Mesendoderm (in vitro differentiated cells): Measurements from ENCODE around the gene SCG5.

ENCODE experiments used
- DNase-seq: peaks from one replicate; pipeline ENCODE4 v3.0.0; 2013
- H2AK5ac ChIP-seq: 2 replicates; pipeline ENCODE4 v1.6.1; 2013; ENCODE audit warnings: low read length, inconsistent platforms
- H2BK120ac ChIP-seq: 2 replicates; pipeline ENCODE4 v1.6.1; 2013; ENCODE audit warnings: low read depth, mild to moderate bottlenecking, low read length, moderate library complexity, mixed read lengths
- H2BK15ac ChIP-seq: replicated peaks from 2 replicates; pipeline ENCODE4 v1.6.1; 2013; ENCODE audit warnings: low read depth, mild to moderate bottlenecking, moderate library complexity
- H2BK5ac ChIP-seq: 2 replicates; pipeline ENCODE4 v1.6.1; 2013; ENCODE audit warnings: low read length, inconsistent platforms
- H3K18ac ChIP-seq: 2 replicates; pipeline ENCODE4 v1.6.1; 2013; ENCODE audit warnings: mild to moderate bottlenecking, low read length, mixed read lengths
- H3K23ac ChIP-seq: one replicate; pipeline ENCODE4 v1.6.1; 2013; ENCODE audit warnings: low read length
- H3K27ac ChIP-seq: 2 replicates; pipeline ENCODE4 v1.5.1; 2013; ENCODE audit warnings: low read depth, mild to moderate bottlenecking, inconsistent platforms, low read length, moderate library complexity
- H3K27me3 ChIP-seq: 2 replicates; pipeline ENCODE4 v1.6.1; 2013; ENCODE audit warnings: low read length, control low read depth, mild to moderate bottlenecking, inconsistent platforms; ENCODE audit not compliant: insufficient read depth, poor library complexity
- H3K36me3 ChIP-seq: 2 replicates; pipeline ENCODE4 v1.6.1; 2013; ENCODE audit warnings: low read length, inconsistent platforms; ENCODE audit not compliant: control insufficient read depth, insufficient read depth
- H3K4ac ChIP-seq: one replicate; pipeline ENCODE4 v1.6.1; 2013; ENCODE audit warnings: low read depth, mild to moderate bottlenecking, low read length, moderate library complexity
- H3K4me1 ChIP-seq: 2 replicates; pipeline ENCODE4 v1.6.1; 2013; ENCODE audit warnings: low read depth, low read length, inconsistent platforms; ENCODE audit not compliant: control insufficient read depth
- H3K4me2 ChIP-seq: 2 replicates; pipeline ENCODE4 v1.6.1; 2013; ENCODE audit warnings: low read length
- H3K4me3 ChIP-seq: 2 replicates; pipeline ENCODE4 v1.5.1; 2013; ENCODE audit warnings: mild to moderate bottlenecking, low read length
- H3K56ac ChIP-seq: one replicate; pipeline ENCODE4 v1.6.1; 2013; ENCODE audit warnings: low read length
- H3K79me1 ChIP-seq: 2 replicates; pipeline ENCODE4 v1.6.1; 2013; ENCODE audit warnings: low read length, inconsistent platforms
- H3K79me2 ChIP-seq: 2 replicates; pipeline ENCODE4 v1.6.1; 2013; ENCODE audit warnings: mild to moderate bottlenecking, low read length; ENCODE audit not compliant: control insufficient read depth, insufficient read depth
- H3K9ac ChIP-seq: 2 replicates; pipeline ENCODE4 v1.6.1; 2013; ENCODE audit warnings: low read length, inconsistent platforms
- H4K5ac ChIP-seq: one replicate; pipeline ENCODE4 v1.6.1; 2013; ENCODE audit warnings: low read length
- H4K8ac ChIP-seq: one replicate; pipeline ENCODE4 v1.6.1; 2013; ENCODE audit warnings: low read depth, mild to moderate bottlenecking, control low read depth, low read length, moderate library complexity
- WGBS: extraction: QIAGEN DNeasy Blood & Tissue Kit; methylation state at CpG from one replicate; pipeline ENCODE4 v1.1.7; 2013; ENCODE audit warnings: low lambda C conversion rate, missing lambda C conversion rate; ENCODE audit not compliant: insufficient coverage; ENCODE audit errors: extremely low coverage; 5-methylcytosine and 5-hydroxymethylcytosine counted together

SCG5 gene

DNA sequence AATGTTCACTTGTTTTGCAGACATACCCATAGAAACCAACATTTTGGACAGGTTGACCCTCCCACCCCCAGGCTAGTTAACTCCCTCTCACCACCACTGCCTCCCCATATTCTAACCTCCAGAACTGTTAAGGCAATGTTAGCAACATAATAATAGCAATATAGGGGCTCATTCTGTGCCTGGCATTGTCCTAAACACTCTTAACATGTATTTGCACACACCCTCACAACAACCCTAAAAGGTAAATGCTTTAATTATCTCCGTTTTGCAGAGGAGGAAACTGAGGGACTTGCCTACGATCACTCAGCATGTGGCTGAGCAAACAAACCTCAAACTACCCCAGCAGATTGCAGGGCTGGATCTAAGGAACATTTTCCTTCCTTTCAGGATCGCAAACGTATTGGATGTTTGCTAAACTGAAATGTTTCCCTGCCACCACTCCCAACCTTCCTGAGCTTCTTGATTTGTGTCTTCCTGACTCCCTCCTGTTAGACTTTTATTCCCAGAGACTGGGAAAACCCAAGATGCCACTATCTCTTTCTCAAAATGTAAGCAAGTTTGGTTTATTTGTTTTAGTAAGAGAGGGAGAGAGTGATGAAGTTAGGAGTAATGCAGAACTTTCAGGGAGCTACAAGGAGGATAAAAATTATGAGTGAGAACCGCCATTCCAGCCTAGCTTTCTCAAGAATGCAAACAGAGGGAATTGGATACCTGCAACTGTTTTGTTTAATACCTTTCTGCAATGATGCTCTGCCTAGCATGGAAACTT lies 1.3 kb downstream of the SCG5 start:
- Histone ChIP-seq H3K4me1 (peaks cover 5% of the 10 kb centered on the region), H3K4me2 (no peak overlapping the region), H3K27ac (no peak overlapping the region), H3K9ac (no peak overlapping the region), H3K23ac (no peak overlapping the region), H3K4me3 (no peak overlapping the region), H2BK5ac (no peak overlapping the region), H2BK120ac (no peak overlapping the region), H3K36me3 (no peaks in the 10 kb centered on the region), H3K79me2 (no peaks in the 10 kb centered on the region), H3K79me1 (no peaks in the 10 kb centered on the region), H3K18ac (no peak overlapping the region), H3K4ac (no peak overlapping the region), H4K5ac (no peak overlapping the region), H2AK5ac (no peak overlapping the region), H3K27me3 (no peaks in the 10 kb centered on the region), H3K56ac (no peak overlapping the region), H2BK15ac (no peak overlapping the region), H4K8ac (no peak overlapping the region)
- WGBS = no CpG with 5 or more reads among the region's 5 CpGs
- DNase-seq = no peak

- Histone ChIP-seq H3K9ac (no peak overlapping the region), H3K36me3 (no peaks in the 10 kb centered on the region), H3K4me1 (peaks cover 5% of the 10 kb centered on the region), H4K8ac (no peak overlapping the region), H2BK5ac (no peak overlapping the region), H3K4me3 (no peak overlapping the region), H3K27ac (no peak overlapping the region), H3K18ac (no peak overlapping the region), H3K56ac (no peak overlapping the region), H3K27me3 (no peaks in the 10 kb centered on the region), H4K5ac (no peak overlapping the region), H3K23ac (no peak overlapping the region), H3K79me2 (no peaks in the 10 kb centered on the region), H2AK5ac (no peak overlapping the region), H3K4ac (no peak overlapping the region), H2BK120ac (no peak overlapping the region), H3K4me2 (no peak overlapping the region), H2BK15ac (no peak overlapping the region), H3K79me1 (no peaks in the 10 kb centered on the region)
- WGBS = no CpG with 5 or more reads among the region's 1 CpG
- no peak for DNase-seq
Measured at GRCh38 chr15:32643907-32644445, 2.5 kb downstream of the SCG5 start.

DNA sequence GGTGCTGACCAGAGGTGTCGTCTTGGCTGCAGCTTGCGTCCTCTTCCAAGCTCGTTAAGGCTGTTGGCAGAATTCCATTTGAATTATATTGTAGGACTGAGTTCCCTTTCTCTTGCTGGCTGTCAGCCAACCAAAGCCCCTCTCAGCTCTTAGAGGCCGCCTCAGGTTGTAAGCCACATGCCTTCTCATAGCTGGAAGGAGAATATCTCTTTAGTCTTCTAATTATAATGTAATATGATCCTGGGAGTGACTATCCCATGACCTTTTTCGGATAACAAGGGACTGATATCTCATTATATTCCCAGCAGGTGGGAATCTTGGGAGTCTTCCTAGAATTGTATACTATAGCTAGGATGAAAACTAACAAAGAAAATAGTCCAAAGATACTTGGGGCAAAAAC lies 4.8 kb downstream of the SCG5 start:
- H3K27ac ChIP-seq = no peak overlapping the region
- no peaks in the 10 kb centered on the region for H3K79me1 ChIP-seq
- H2BK120ac ChIP-seq = no peak overlapping the region
- no peak overlapping the region for H3K18ac ChIP-seq
- no peaks in the 10 kb centered on the region for H3K36me3 ChIP-seq
- H2AK5ac ChIP-seq = no peak overlapping the region
- no CpG with 5 or more reads among the region's 5 CpGs for WGBS
- peak; percentile 46 for DNase-seq
- no peak overlapping the region for H3K4ac ChIP-seq
- H3K4me3 ChIP-seq = no peak overlapping the region
- H3K27me3 ChIP-seq = no peaks in the 10 kb centered on the region
- H3K79me2 ChIP-seq = no peaks in the 10 kb centered on the region
- no peak overlapping the region for H3K4me2 ChIP-seq
- H4K8ac ChIP-seq = no peak overlapping the region
- H2BK5ac ChIP-seq = no peak overlapping the region
- H3K4me1 ChIP-seq = peaks cover 5% of the 10 kb centered on the region
- no peak overlapping the region for H2BK15ac ChIP-seq
- no peak overlapping the region for H4K5ac ChIP-seq
- H3K9ac ChIP-seq = no peak overlapping the region
- no peak overlapping the region for H3K56ac ChIP-seq
- no peak overlapping the region for H3K23ac ChIP-seq

DNA sequence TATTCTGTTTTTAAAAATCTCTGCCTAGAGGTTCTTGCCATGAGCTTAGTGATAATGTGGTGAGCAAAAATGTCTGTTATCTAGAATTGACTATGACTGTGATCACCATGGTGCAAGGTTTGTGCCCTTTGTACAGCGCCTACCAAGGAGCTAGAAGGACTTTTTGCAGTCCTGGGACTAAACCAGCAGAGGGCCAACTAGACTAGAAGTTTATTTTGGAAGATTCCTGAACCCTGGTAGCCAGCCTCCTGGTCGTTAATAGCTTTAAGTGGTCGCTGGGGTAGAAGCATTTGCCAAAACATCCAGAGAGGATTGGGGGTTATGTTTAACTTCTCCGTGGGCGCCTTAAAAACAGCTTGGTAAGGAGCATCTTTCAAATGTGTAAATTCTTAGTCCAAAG lies 7.8 kb downstream of the SCG5 start:
- WGBS = no CpG with 5 or more reads among the region's 5 CpGs
- no peaks in the 10 kb centered on the region for H3K79me2 ChIP-seq
- H2BK120ac ChIP-seq = no peak overlapping the region
- H2BK15ac ChIP-seq = no peak overlapping the region
- H3K4me1 ChIP-seq = peaks cover 10% of the 10 kb centered on the region
- DNase-seq = peak; percentile 69
- no peak overlapping the region for H3K18ac ChIP-seq
- no peak overlapping the region for H3K23ac ChIP-seq
- no peaks in the 10 kb centered on the region for H3K27me3 ChIP-seq
- H3K56ac ChIP-seq = no peak overlapping the region
- no peak overlapping the region for H2BK5ac ChIP-seq
- H3K9ac ChIP-seq = no peak overlapping the region
- H3K4ac ChIP-seq = no peak overlapping the region
- no peak overlapping the region for H3K4me3 ChIP-seq
- H3K79me1 ChIP-seq = no peaks in the 10 kb centered on the region
- H2AK5ac ChIP-seq = no peak overlapping the region
- no peak overlapping the region for H3K27ac ChIP-seq
- no peaks in the 10 kb centered on the region for H3K36me3 ChIP-seq
- no peak overlapping the region for H4K5ac ChIP-seq
- no peak overlapping the region for H4K8ac ChIP-seq
- no peak overlapping the region for H3K4me2 ChIP-seq

GRCh38 chr15:32651229-32651837 lies 9.8 kb downstream of the SCG5 start:
- Histone ChIP-seq H3K4me2 (no peak overlapping the region), H3K27ac (no peak overlapping the region), H3K79me1 (no peaks in the 10 kb centered on the region), H3K36me3 (no peaks in the 10 kb centered on the region), H3K4me3 (no peak overlapping the region), H3K23ac (no peak overlapping the region), H3K4me1 (peaks cover 12% of the 10 kb centered on the region), H2BK5ac (no peak overlapping the region), H3K18ac (no peak overlapping the region), H2BK120ac (no peak overlapping the region), H4K5ac (no peak overlapping the region), H3K56ac (no peak overlapping the region), H3K9ac (no peak overlapping the region), H3K4ac (no peak overlapping the region), H3K79me2 (no peaks in the 10 kb centered on the region), H4K8ac (no peak overlapping the region), H2AK5ac (no peak overlapping the region), H3K27me3 (no peaks in the 10 kb centered on the region), H2BK15ac (no peak overlapping the region)
- WGBS = no CpG with 5 or more reads among the region's 6 CpGs
- peak; percentile 82 for DNase-seq
